Measurements from ENCODE around the gene THNSL1. TPM values are rescaled to one million over a fixed set of nuclear protein-coding genes. Genes with fewer than 3 reads are reported as not detected.

Gene THNSL1
- polyA plus RNA-seq, 1 of the 3 experiments (the other 2 are of a cell fraction): 1.3 TPM

- no peak for TF ChIP-seq MAX (IDR thresholded peaks at IDR 0.05; ENCODE audit: low read depth)
- no peak for TF ChIP-seq RXRA (IDR thresholded peaks at IDR 0.05; ENCODE audit: borderline replicate concordance, low read depth)
- TF ChIP-seq RFX5 (IDR thresholded peaks at IDR 0.05; ENCODE audit: low read length): no peak
- TF ChIP-seq MEF2A (IDR thresholded peaks at IDR 0.05; ENCODE audit: borderline replicate concordance, low read depth): no peak
- no peak for TF ChIP-seq TCF12 (IDR thresholded peaks at IDR 0.05)
- no peak for TF ChIP-seq YY1 (IDR thresholded peaks at IDR 0.05; ENCODE audit: low read depth)
- no peak for TF ChIP-seq GABPA (IDR thresholded peaks at IDR 0.05; ENCODE audit: low read depth)
- no peak for TF ChIP-seq REST (IDR thresholded peaks at IDR 0.05; ENCODE audit: low read depth, low read length)
- no peak for TF ChIP-seq MXI1 (IDR thresholded peaks at IDR 0.05; ENCODE audit: low read depth, low read length)
- TF ChIP-seq POLR2AphosphoS5 (IDR thresholded peaks at IDR 0.05; ENCODE audit: low read depth, low read length): no peak
- no peak for TF ChIP-seq SIN3A (IDR thresholded peaks at IDR 0.05; ENCODE audit: borderline replicate concordance, low read depth, low read length)
- no peak for TF ChIP-seq TAF1 (IDR thresholded peaks at IDR 0.05; ENCODE audit: borderline replicate concordance, low read depth, low read length)
These were observed 46.6 kb upstream of the THNSL1 start (continued) for GRCh38 chr10:24969841-24970281.

GRCh38 chr10:24971374-24971773 lies 45.0 kb upstream of the THNSL1 start:
- Histone ChIP-seq H3K9me2 (no peaks in the 10 kb centered on the region), H3K4me3 (ENCODE audit: low read depth in 2 of 2, low read length in 1 of 2) (no peak overlapping the region), H2AFZ (ENCODE audit: low read depth) (no peak overlapping the region), H3K9me3 (no peaks in the 10 kb centered on the region), H3K9ac (no peak overlapping the region), H3K27ac (ENCODE audit: low read depth in 2 of 2, low read length in 1 of 2) (no peak overlapping the region), H3K4me2 (no peak overlapping the region), H3K79me2 (ENCODE audit: insufficient read depth) (no peaks in the 10 kb centered on the region), H3K4me1 (ENCODE audit: control insufficient read depth in 1 of 2, insufficient read depth in 2 of 2, low read depth in 1 of 2, low read length in 1 of 2) (no peaks in the 10 kb centered on the region), H3K36me3 (replicated peaks in 1 of 2; ENCODE audit: control insufficient read depth in 1 of 2, insufficient read depth in 2 of 2, low read length in 1 of 2) (no peaks in the 10 kb centered on the region), H3F3A (replicated peaks; ENCODE audit: insufficient read depth) (no peaks in the 10 kb centered on the region), H3K27me3 (ENCODE audit: insufficient read depth) (no peaks in the 10 kb centered on the region), H4K20me1 (ENCODE audit: insufficient read depth) (no peaks in the 10 kb centered on the region)
- POLR2A ChIA-PET: interaction anchor here (0.7 kb wide), 1 partner anchor 18 kb away, joined by 4 read pairs; no protein-coding TSS in a partner anchor
- TF ChIP-seq FOSL2 (IDR thresholded peaks at IDR 0.05; ENCODE audit: borderline replicate concordance, low read depth) (no peak), TCF12 (IDR thresholded peaks at IDR 0.05) (no peak), RAD21 (IDR thresholded peaks at IDR 0.05; ENCODE audit: low read length) (no peak), FOXJ3 (CRISPR knock-in tag; IDR thresholded peaks at IDR 0.05) (no peak), SIN3A (IDR thresholded peaks at IDR 0.05; ENCODE audit: borderline replicate concordance, low read depth, low read length) (no peak), YY1 (IDR thresholded peaks at IDR 0.05; ENCODE audit: low read depth) (no peak), GABPA (IDR thresholded peaks at IDR 0.05; ENCODE audit: low read depth) (no peak), PBX3 (IDR thresholded peaks at IDR 0.05) (no peak), SMC3 (IDR thresholded peaks at IDR 0.05; ENCODE audit: low read depth, low read length) (no peak), RCOR1 (IDR thresholded peaks at IDR 0.05; ENCODE audit: low read length) (no peak), ZBTB33 (IDR thresholded peaks at IDR 0.05; ENCODE audit: borderline replicate concordance, low read depth) (no peak), USF2 (IDR thresholded peaks at IDR 0.05; ENCODE audit: borderline replicate concordance, low read depth, low read length) (no peak), NRF1 (IDR thresholded peaks at IDR 0.05; ENCODE audit: low read depth, low read length) (no peak), USF1 (IDR thresholded peaks at IDR 0.05; ENCODE audit: borderline replicate concordance, low read depth) (no peak), MXI1 (IDR thresholded peaks at IDR 0.05; ENCODE audit: low read depth, low read length) (no peak)
- DNase-seq: no peak
- CTCF ChIA-PET: no interaction called here

Data from SK-N-SH (cell line).